GM12872 (cell line): ENCODE measurements around the gene CYBB.

Source experiments
- TF ChIP-seq, protein P1 (sequence below): IDR thresholded peaks from 3 replicates; pipeline ENCODE4 v1.5.1; 2011; ENCODE audit warnings: low read depth, mild to moderate bottlenecking, low read length, moderate library complexity; ENCODE audit not compliant: insufficient read depth

CYBB gene

DNA sequence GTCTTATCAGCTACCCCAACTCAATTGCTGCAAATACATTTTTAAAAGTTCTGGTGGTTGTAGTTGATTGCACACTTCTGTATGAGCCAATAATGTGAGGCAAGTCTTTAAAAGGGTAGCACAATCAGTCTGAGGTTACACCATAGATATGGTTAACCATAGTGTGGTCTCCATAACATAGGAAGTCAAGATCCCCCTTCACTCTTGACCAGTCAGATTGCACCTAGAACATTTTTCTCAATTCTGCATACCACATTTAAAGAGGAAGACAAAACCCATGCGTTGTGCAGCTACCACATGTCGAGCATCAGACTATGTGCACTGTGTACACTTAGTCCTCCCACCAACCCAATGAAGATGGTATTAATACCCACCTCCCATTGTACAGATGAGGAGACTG is 26.5 kb upstream of the CYBB start:
- TF ChIP-seq, protein P1, sequence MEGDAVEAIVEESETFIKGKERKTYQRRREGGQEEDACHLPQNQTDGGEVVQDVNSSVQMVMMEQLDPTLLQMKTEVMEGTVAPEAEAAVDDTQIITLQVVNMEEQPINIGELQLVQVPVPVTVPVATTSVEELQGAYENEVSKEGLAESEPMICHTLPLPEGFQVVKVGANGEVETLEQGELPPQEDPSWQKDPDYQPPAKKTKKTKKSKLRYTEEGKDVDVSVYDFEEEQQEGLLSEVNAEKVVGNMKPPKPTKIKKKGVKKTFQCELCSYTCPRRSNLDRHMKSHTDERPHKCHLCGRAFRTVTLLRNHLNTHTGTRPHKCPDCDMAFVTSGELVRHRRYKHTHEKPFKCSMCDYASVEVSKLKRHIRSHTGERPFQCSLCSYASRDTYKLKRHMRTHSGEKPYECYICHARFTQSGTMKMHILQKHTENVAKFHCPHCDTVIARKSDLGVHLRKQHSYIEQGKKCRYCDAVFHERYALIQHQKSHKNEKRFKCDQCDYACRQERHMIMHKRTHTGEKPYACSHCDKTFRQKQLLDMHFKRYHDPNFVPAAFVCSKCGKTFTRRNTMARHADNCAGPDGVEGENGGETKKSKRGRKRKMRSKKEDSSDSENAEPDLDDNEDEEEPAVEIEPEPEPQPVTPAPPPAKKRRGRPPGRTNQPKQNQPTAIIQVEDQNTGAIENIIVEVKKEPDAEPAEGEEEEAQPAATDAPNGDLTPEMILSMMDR, result no peak

DNA sequence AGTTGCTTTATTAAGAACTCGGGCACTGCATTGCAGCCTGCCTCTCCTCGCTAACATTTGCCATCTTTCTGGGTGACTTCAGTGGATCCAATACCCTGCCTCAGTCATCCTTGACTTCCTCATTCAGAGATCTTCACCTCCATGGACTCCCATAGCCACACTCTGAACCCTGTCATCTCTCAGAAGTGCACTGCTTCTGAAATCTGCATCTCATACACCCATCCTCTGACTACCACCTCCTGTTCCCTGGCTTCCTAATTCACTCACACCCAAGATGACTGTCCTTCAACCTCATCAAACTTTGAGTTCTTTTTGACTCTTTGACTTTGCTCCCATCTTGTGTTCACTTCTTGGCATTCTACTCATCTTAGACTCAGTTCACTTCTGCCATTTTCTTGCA is 25.3 kb upstream of the CYBB start:
- TF ChIP-seq, protein P1, result no peak

DNA sequence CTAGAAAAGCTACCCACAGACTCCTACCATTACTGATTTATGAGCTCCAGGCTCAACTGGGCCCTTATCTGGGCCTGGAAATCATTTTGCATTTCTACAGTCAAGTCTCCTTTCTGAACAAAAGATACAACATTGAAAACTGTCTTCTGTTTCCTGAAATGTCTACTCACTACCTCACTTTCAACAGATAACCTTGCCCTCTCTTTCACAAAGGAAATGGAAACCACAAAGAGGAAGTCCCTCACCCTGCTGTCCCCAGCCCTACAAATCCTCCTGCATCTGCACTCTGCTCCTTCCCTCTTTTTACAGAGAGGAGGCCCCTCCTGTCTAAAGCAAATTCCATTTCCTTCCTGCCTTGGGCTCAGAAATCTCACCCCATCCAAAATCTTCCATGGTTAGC is 24.8 kb upstream of the CYBB start:
- TF ChIP-seq, protein P1, result no peak

DNA sequence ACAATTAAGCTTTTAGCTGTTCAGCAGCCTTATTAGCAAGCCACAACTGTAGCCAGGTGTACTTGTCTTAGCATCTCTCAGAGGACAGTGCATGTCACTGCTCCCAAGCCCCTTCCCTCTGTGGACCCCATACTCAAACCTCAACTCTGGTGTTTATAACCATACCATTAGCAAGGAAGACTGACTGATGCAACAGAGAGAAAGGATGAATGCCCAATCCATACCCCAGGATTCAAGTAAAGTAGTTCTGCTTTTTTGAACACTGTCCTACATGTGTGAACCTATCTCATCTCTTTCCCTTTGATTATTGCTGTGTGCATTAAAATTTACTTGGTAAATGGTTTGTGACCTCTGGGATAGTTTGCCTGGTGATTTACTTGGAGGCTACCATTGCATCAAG is 22.8 kb upstream of the CYBB start:
- TF ChIP-seq, protein P1, result no peak

DNA sequence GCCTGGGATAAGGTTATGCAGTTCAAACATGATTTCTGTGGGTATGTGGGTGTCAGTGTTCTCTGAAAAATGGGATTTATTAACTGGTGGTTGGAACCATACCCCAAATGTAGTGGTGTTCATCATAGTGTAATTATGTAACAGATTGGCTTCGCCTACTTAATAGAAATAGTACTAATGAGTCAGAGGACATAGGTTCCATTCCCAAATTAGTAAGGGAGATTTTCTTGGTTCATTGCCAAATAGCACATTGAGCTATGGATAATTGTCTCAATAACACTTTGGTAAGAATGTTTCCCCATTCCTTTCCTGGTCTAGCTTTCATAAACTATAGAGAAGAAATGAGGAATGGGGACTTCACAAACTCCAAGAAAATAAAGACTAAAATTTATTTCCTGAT is 20.5 kb upstream of the CYBB start:
- TF ChIP-seq, protein P1, result no peak

DNA sequence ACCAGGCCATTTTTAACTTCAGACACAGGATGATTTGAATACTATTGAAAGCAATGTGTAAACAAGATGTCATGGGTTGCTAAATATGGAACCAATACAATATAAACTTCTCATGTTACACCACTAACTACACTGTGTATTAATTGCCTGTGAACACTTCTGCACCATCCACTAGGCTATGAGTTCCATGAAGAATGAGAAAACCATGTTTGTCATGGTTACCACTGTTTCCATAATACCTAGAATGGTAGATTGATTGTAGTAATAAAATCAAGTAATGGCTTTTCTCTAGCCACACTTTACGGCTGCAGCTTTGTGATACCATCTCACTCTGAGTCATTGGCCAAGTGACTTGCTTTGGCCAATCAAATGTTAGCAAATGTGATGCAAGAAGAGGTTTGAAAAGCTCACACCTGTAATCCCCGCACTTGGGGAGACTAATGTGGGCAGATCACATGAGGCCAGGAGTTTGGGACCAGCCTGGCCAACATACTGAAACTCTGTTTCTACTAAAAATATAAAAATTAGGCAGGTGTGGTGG is 19.9 kb upstream of the CYBB start:
- TF ChIP-seq, protein P1, result no peak

DNA sequence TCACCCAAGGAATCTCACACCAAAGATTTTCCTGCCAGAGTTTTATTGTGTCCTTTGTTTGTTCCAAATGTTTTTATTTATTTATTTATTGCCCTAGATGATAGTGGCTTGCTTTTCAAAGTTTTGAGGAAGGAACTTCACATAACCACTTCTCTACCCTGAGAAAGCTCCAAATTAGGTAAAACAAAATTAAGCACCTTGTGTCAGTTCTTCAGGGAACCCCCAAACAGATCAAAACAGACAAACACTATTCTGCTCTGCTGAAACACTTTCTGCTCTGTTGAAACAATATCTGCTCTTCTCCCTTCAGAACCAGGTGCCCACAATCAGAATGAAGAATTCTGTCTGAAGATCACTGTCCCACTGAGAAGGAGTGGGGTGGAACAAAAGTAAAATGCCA is 16.5 kb upstream of the CYBB start:
- TF ChIP-seq, protein P1, result no peak

DNA sequence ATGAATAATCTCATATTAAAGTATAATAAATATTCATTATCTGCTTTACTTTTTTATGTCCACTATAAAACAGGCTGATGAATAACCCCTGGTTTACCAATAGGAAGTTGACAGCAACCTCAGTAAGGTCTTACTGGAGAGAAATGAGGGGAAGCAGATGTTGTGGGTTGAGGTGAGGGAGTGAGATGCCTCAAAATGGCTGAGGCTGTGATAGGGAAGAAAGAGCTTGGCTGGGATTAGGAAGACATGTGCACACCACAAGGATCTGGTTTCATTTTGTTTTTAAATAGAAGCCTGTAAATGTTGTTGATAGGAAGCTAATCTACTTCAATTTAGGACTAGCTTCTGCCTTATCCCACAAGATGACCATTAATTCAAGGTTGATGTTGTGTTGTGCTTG is 14.4 kb upstream of the CYBB start:
- TF ChIP-seq, protein P1, result no peak
